ENCODE results near the gene MFN2.

MFN2 gene

GRCh38 chr1:11960276-11960675, 20.0 kb upstream of the MFN2 start:
- DNase-seq (ENCODE audit: low spot score): no peak

GRCh38 chr1:11960715-11961114, 19.5 kb upstream of the MFN2 start:
- no peak for DNase-seq (ENCODE audit: low spot score)

- DNase-seq (ENCODE audit: low spot score): no peak
Observed at GRCh38 chr1:11961230-11961629, 19.0 kb upstream of the MFN2 start.

DNA sequence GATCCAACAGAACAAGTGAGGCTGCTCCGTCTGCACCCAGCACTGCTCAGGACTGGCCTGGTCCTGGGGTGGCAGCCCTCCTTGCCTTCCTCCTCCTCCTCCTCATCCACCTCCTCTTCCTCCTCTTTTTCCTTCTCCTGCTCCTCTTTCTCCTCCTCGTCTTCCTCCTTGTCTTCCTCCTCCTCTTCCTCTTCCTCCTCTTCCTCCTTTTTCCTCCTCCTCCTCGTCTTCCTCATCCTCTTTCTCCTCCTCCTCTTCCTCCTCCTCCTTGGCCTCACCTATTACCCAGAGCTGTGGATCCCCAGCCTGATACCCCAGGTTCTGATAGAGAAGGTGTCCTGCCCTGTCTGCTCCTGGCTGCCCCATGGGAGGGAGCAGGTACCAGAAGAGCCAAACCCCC, 16.6 kb upstream of the MFN2 start:
- DNase-seq (ENCODE audit: low spot score): no peak

DNA sequence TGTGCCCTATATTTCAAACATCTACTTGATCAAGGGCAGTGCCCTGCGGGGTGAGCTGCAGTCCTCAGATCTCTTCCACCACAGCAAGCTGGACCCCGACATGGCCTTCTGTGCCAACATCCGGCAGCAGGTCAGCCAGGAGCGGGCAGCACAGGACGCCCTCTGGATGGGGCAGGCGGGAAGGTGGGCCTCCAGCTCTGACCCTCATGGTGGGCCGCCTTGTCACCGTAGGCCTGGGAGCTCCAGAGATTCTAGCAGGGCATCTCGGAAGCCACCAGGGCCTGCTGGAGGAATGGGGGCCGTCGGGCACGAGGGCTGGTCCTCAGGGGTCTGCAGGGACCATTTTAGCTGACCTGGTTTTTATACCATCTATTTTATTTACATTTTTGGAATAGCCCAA, 15.6 kb upstream of the MFN2 start:
- no peak for DNase-seq (ENCODE audit: low spot score)

- no peak for DNase-seq (ENCODE audit: low spot score)
Observed at GRCh38 chr1:11967028-11967547, 13.2 kb upstream of the MFN2 start.

DNA sequence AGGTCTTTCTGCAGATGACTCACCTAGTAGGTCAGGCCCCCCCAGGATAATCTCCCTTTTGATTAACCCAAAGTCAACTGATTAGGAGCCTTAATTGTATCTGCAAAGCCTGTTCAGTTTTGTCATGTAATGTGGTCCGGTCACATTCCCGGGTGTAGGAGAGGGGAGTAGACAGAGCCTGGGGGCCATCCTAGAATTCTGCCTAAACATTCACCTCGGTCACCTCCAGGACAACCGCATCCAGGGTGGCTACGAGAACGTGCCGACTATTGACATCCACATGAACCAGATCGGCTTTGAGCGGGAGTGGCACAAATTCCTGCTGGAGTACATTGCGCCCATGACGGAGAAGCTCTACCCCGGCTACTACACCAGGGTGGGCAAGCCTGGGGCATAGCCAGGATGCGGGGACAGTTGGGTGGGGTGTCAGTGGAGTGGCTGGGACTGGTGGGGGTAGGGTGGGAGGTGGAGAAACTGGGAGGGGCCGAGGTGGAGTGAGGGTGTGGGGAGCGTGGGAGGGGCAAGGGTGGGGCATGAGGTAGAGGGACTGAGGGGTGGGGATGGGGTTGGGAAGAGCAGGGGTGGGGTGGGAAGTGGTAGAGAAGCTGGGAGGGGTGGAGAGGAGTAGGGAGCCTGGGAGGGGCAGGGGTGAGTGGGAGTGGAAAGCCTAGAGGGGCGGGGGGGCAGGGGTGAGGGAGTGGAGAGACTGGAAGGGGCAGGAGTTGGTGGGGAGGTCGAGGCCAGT, 9.6 kb upstream of the MFN2 start:
- no peak for DNase-seq (ENCODE audit: low spot score)

GRCh38 chr1:11977625-11978024, 2.6 kb upstream of the MFN2 start:
- no peak for DNase-seq (ENCODE audit: low spot score)

GRCh38 chr1:11978301-11978700, 1.9 kb upstream of the MFN2 start:
- DNase-seq (ENCODE audit: low spot score): no peak

GRCh38 chr1:11979028-11979850, 1.0 kb upstream of the MFN2 start:
- DNase-seq (ENCODE audit: low spot score): no peak

DNA sequence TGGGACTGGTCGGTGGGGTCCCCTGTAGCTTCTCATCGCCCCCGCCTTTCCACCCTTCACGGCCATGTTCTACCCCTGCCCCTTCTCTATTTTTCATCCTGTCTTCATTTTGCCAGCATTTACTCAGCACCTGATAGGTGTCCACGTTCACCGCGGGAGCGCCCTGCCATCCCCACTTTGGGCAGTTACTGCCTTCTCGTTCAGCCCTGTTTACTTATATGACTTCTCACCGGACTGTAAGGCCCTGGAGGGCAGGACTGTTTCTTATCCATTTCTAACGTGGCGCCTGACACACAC, 380 bp downstream of the MFN2 start:
- DNase-seq (ENCODE audit: low spot score): no peak

DNA sequence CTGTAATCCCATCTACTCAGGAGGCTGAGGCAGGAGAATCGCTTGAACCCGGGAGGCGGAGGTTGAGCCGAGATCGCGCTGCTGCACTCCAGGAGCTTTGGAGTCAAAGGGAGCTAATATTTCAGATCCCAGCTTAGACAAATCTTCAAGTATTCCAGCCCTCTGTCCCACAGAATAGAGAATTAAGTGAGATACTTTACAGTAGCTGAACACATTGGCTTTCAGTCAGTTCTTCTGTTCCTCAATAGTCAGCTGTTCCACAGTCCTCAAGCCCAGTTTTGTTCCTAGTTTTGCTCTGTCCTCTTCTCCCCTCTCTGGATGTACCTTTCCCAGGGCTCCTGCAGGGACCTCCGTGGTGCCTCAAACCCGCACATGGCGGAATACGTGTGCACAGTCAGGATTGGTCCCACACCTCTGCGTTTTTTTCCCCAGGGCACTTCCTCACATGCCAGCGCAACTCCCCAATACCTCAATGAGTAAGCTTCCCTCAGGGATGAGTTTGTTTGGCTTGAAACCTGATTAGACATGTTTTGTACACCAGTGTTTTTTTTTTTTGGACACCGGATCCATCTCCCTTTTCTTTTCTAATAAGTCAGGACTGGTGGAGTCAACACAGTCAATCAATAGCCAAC, 1.2 kb downstream of the MFN2 start:
- DNase-seq (ENCODE audit: low spot score): no peak

DNA sequence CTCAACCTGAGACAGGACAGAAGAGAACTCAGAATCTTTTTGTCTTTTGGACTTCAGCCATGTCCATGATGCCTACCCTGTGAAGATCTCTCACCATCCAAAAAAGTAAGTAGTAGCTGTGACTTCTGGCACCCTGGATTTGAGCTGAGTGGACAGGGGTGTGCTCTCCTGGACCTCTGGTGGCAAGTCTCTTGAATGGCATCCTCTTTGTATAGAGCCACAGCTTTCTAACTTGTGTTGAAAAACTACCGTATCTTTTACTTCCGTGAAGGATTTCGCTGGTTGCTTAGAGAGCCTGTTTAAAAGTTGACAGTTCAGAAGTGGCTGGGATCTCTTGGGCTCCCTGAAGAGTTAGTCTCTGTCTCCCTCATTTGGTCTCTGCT, 1.8 kb downstream of the MFN2 start:
- no peak for DNase-seq (ENCODE audit: low spot score)

GRCh38 chr1:11984121-11984520, 3.9 kb downstream of the MFN2 start:
- no peak for DNase-seq (ENCODE audit: low spot score)

DNA sequence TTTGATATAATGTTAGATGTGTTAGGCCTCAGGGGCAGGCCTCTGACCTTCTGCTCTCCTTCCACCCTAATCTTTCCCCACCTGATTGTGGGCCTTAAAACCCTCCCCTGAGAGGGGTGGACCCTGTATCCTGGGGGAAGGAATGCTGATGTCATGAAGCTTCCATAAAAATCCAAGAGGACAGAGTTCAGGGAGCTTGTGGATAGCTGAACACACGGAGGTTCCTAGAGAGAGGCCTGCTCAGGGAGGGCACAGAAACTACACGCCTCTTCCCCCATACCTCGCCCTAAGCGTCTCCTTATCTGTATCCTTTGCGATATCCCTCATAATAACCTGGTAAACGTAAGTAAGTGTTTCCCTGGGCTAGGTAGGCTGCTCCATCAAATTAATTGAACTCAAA, 4.3 kb downstream of the MFN2 start:
- DNase-seq (ENCODE audit: low spot score): no peak

DNA sequence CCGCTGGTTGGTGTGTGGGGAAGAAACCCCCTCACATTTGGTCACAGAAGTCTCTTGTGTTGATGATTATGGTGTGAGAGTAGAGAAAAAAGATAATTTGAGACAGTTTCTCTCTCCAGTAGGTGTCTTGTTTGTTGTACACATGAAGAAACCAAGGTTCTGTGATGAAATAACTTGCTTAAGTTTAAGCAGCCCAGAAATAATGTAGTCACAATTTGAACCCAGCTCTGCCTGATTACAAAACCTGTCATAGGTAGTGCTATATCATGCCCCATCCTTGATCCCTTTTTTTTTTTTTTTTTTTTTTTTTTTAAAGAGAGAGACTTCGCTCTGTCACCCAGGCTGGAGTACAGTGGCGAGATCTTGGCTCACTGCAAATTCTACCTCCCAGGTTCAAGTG, 4.9 kb downstream of the MFN2 start:
- DNase-seq (ENCODE audit: low spot score): no peak

DNA sequence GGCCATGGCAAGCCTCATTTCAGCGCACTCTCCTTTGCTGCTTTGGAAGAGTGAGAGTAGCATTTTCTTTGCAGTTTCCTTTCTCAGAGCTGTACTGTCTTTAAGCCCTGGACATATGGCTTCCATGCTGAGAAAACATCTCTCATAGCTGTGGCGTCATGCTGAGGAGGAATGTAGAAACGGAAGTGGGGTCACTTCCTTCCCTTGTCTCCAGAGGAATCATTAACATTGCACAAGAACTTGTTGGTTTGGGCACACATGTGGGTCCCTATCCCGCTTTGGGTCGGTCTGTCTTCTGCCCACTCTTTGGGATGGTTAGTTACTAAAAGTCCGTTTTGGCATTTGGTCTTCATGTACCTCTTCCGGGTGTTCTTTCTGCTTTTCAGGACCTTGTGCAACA, 5.6 kb downstream of the MFN2 start:
- DNase-seq (ENCODE audit: low spot score): no peak

GRCh38 chr1:11989669-11990068, 9.4 kb downstream of the MFN2 start:
- DNase-seq (ENCODE audit: low spot score): no peak

DNA sequence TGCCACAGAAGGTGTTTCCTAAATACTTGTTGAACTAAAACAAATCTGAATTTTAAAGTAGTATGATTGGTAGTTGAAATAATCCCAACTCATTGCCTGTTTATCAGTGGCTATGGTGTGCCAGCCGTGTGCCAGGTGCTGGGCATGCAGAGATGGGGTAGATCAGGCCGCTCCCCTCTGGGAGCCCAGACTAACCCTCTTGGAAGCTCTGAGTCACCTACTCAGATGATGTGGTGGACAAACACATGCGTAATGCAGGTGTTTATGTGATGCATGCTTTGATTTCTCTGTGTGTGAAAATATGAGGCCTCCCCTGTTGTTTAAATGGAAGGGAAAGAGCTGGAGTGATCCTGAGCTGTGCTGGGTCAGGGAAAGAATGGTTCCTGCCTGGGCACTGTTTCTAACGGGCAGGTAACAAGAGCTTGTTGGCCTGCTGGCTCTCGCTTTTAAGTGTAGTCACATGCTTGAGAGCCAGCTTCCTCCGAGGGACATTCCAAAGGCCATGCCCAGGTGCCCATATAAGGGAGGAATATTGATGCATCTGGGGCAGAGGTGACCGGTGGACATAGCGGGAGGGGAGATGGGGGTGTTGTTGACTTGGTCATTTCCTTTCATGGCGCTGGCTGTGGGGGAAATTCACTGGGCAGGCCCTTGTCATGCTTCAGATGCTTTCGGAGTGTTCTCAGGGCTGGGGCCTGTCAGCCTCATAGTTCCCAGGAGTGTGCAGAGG, 10.2 kb downstream of the MFN2 start:
- DNase-seq (ENCODE audit: low spot score): no peak

DNA sequence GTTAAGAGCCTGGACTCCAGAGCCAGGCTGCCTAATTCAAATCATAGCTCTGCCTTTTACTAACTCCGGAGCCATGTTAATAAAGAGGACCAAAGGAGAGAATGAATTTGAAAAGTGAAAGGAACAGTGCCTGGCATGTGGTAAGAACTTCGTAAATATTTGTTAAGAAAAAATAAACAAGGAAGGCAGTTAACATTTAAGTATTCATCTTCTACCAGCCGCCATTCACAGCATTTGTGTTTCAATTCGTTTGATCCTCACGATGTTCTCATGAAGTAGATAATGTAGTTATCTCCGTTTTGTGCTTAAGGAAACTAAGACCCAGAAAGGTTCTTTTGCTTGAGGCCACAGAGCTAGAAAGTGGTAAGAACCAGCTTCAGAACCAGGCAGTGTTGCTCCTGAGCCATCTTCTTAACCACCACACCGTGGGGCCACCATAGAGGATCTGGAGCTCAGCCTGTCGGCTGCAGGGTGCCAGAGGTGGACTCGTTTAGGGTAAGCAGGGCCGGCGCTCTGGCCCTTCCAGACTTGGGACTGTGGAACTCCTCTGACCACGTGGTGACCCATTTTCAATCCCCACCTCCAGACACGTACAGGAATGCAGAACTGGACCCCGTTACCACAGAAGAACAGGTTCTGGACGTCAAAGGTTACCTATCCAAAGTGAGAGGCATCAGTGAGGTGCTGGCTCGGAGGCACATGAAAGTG, 11.9 kb downstream of the MFN2 start:
- DNase-seq (ENCODE audit: low spot score): no peak

- DNase-seq (ENCODE audit: low spot score): no peak
Observed at GRCh38 chr1:11997081-11997850, 17.0 kb downstream of the MFN2 start.

Data from left forelimb (tissue), 1 donor.